ENCODE results near the gene PRDM15.

GRCh38 chr21:41919666-41920398, 40.7 kb upstream of the PRDM15 start:
- TF ChIP-seq CTCF (IDR thresholded peaks at IDR 0.05 in 8 of 11, conservative IDR thresholded peaks at IDR 0.05 in 3 of 11) (no peak), POLR2A (IDR thresholded peaks at IDR 0.05) (no peak), POLR2AphosphoS5 (IDR thresholded peaks at IDR 0.05) (peak in 1 of 3 donors; percentile 24)
